HepG2 (cell line): ENCODE data around the gene OXLD1. TPM values are rescaled to one million over a fixed set of nuclear protein-coding genes. Genes with fewer than 3 reads are reported as not detected.

Experiments
- FIP1L1 ChIP-seq: fragments of 200-400 bp; formaldehyde crosslinking; IDR thresholded peaks from 2 replicates; pipeline ENCODE4 v1.6.1; 2018; ENCODE audit warnings: low read depth, mild to moderate bottlenecking, low read length, moderate library complexity, borderline replicate concordance; ENCODE audit not compliant: insufficient read depth
- FOXA3 ChIP-seq: IDR thresholded peaks from 2 replicates; pipeline ENCODE4 v1.6.1; 2016; ENCODE audit warnings: missing genetic modification reagents, missing compliant biosample characterization
- MXI1 ChIP-seq: IDR thresholded peaks from 3 replicates; pipeline ENCODE4 v1.6.1; 2012; ENCODE audit warnings: low read depth, low read length, inconsistent platforms, borderline replicate concordance
- MYC ChIP-seq: sonication (generic); formaldehyde crosslinking; IDR thresholded peaks from 2 replicates; pipeline ENCODE4 v1.9.0; 2021; ENCODE audit warnings: missing genetic modification reagents, borderline replicate concordance
- NFIB ChIP-seq: sonication (generic); formaldehyde crosslinking; IDR thresholded peaks from 2 replicates; pipeline ENCODE4 v1.9.0; 2021; ENCODE audit warnings: missing genetic modification reagents, mild to moderate bottlenecking, borderline replicate concordance
- PPARG ChIP-seq: conservative IDR thresholded peaks from 2 replicates; pipeline ENCODE4 v1.6.1; 2016; ENCODE audit warnings: missing biosample characterization, missing genetic modification reagents
- RORA ChIP-seq: sonication (generic); formaldehyde crosslinking; IDR thresholded peaks from 2 replicates; pipeline ENCODE4 v1.5.0; 2020; ENCODE audit warnings: mild to moderate bottlenecking, missing genetic modification reagents, moderate library complexity
- SIX1 ChIP-seq: sonication (generic); formaldehyde crosslinking; IDR thresholded peaks from 2 replicates; pipeline ENCODE4 v1.4.0; 2020; ENCODE audit warnings: missing genetic modification reagents, borderline replicate concordance
- SRY ChIP-seq: sonication (generic); formaldehyde crosslinking; IDR thresholded peaks from 2 replicates; pipeline ENCODE4 v1.8.0; 2022; ENCODE audit warnings: mild to moderate bottlenecking, missing genetic modification reagents
- TCF7 ChIP-seq: sonication (generic); IDR thresholded peaks from 2 replicates; pipeline ENCODE4 v1.6.1; 2016; ENCODE audit warnings: antibody characterized with exemption, low read depth
- YEATS2 ChIP-seq: sonication (generic); formaldehyde crosslinking; IDR thresholded peaks from 2 replicates; pipeline ENCODE4 v1.4.0; 2020; ENCODE audit warnings: missing genetic modification reagents, borderline replicate concordance
- ZBTB8A ChIP-seq: sonication (generic); formaldehyde crosslinking; IDR thresholded peaks from 2 replicates; pipeline ENCODE4 v1.4.0; 2020; ENCODE audit warnings: mild to moderate bottlenecking, low read depth, missing genetic modification reagents, borderline replicate concordance
- ZNF12 ChIP-seq: sonication (generic); formaldehyde crosslinking; IDR thresholded peaks from 2 replicates; pipeline ENCODE4 v1.5.0; 2020; ENCODE audit warnings: missing genetic modification reagents
- ZNF263 ChIP-seq: sonication (generic); formaldehyde crosslinking; IDR thresholded peaks from 2 replicates; pipeline ENCODE4 v1.4.0; 2020; ENCODE audit warnings: missing genetic modification reagents
- ZNF430 ChIP-seq: sonication (generic); formaldehyde crosslinking; IDR thresholded peaks from 2 replicates; pipeline ENCODE4 v1.9.0; 2021; ENCODE audit warnings: mild to moderate bottlenecking, missing genetic modification reagents
- polyA plus RNA-seq, 8 experiments: library from polyadenylated mRNA; depleted of rRNA in 3 of 8; stranded (reverse) in 7 of 8; unstranded in 1 of 8; fragments of >200 nt; fragmentation: Illumina TruSeq in 4 of 8; extraction: Trizol in 4 of 8; gene quantifications; 2 replicates each; pipeline versions ENCODE4 v1.2.1 to v1.2.3, GENCODE V29; 2011 to 2016; ENCODE audit warnings: low read depth in 4 of 8, missing spikeins in 1 of 8, mixed read lengths in 1 of 8; ENCODE audit not compliant: insufficient read depth in 1 of 8
- total RNA-seq, 5 experiments: library from RNA; depleted of rRNA; stranded (reverse); fragments of >200 nt; fragmentation: Illumina TruSeq; extraction: Trizol; gene quantifications; 2 replicates each; pipeline ENCODE4 v1.2.3, GENCODE V29; 2016; ENCODE audit warnings: low read depth in 1 of 5
- TF ChIP-seq, protein P1 (sequence below): sonication (generic); formaldehyde crosslinking; IDR thresholded peaks from 2 replicates; pipeline ENCODE4 v1.4.0; 2020; ENCODE audit warnings: mild to moderate bottlenecking, low read depth, missing genetic modification reagents
- TF ChIP-seq, protein P2 (sequence below): sonication (generic); formaldehyde crosslinking; conservative IDR thresholded peaks from 2 replicates; pipeline ENCODE4 v1.4.0; 2020; ENCODE audit warnings: mild to moderate bottlenecking, missing genetic modification reagents, moderate library complexity
- TF ChIP-seq, protein P3 (sequence below): sonication (generic); formaldehyde crosslinking; IDR thresholded peaks from 2 replicates; pipeline ENCODE4 v1.9.0; 2022; ENCODE audit warnings: missing genetic modification reagents, mild to moderate bottlenecking, borderline replicate concordance
- TF ChIP-seq, protein P4 (sequence below): sonication (generic); formaldehyde crosslinking; IDR thresholded peaks from 2 replicates; pipeline ENCODE4 v1.4.0; 2020; ENCODE audit warnings: missing genetic modification reagents
- TF ChIP-seq, protein P5 (sequence below): IDR thresholded peaks from 2 replicates; pipeline ENCODE4 v1.6.1; 2018; ENCODE audit warnings: missing genetic modification reagents, mild to moderate bottlenecking, missing compliant biosample characterization

The OXLD1 gene
- total and polyA plus RNA-seq, 2 of the 13 experiments (the other 11 are each of a cell fraction or from before 2014, with no cell fraction given) = 27.1 to 37.5 TPM

DNA sequence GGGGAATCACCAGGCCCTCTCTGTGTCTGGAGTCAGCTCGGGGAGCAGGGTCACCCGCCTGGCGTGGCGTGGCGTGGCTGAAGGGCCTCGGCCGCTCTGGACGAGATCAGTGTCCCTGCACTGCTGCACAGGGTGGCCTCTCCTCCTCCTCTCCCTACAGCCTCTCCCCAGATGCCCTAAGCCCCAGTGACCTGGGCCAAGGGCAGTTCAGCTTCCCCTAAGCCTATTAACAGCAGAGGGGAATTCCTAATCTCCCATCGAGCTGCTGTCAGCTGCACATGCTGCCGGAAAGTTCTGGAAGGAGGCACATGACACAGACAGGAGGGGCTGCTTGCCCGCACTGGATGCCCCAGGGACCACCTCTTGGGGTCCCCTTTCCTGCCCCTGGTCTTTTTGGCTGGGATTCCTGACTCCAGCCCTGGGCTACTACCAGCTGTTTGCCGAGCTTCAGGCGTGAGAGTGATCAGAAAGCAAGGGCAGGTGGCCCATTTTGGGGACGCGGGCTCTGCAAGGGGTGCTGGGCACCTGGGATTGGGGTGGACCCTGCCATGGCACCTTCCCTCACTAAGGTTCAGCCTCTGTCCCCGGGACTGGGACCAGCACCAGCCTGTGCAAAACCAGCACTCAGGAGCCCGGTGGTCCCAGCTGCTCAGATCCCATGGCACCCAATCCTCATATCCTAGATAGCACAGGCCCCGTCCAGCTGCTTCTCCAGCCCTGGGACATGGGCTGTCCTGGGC lies 10.9 kb downstream of the OXLD1 start (continued):
- peak; percentile 99 for TF ChIP-seq PPARG (CRISPR knock-in tag)
- peak; percentile 51; the same call in 1 of the 2 replicates for TF ChIP-seq YEATS2 (CRISPR knock-in tag)
- TF ChIP-seq ZBTB8A (CRISPR knock-in tag) = no peak
- TF ChIP-seq FIP1L1 = no peak
- TF ChIP-seq NFIB (CRISPR knock-in tag) = no peak
- TF ChIP-seq, protein P1, sequence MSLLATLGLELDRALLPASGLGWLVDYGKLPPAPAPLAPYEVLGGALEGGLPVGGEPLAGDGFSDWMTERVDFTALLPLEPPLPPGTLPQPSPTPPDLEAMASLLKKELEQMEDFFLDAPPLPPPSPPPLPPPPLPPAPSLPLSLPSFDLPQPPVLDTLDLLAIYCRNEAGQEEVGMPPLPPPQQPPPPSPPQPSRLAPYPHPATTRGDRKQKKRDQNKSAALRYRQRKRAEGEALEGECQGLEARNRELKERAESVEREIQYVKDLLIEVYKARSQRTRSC (CRISPR knock-in tag) = 0 out of 2 replicates have a peak, but pooled peaks have one; percentile 42
- peak; percentile 51; the same call in 1 of the 2 replicates for TF ChIP-seq SRY (CRISPR knock-in tag)
- TF ChIP-seq, protein P2, sequence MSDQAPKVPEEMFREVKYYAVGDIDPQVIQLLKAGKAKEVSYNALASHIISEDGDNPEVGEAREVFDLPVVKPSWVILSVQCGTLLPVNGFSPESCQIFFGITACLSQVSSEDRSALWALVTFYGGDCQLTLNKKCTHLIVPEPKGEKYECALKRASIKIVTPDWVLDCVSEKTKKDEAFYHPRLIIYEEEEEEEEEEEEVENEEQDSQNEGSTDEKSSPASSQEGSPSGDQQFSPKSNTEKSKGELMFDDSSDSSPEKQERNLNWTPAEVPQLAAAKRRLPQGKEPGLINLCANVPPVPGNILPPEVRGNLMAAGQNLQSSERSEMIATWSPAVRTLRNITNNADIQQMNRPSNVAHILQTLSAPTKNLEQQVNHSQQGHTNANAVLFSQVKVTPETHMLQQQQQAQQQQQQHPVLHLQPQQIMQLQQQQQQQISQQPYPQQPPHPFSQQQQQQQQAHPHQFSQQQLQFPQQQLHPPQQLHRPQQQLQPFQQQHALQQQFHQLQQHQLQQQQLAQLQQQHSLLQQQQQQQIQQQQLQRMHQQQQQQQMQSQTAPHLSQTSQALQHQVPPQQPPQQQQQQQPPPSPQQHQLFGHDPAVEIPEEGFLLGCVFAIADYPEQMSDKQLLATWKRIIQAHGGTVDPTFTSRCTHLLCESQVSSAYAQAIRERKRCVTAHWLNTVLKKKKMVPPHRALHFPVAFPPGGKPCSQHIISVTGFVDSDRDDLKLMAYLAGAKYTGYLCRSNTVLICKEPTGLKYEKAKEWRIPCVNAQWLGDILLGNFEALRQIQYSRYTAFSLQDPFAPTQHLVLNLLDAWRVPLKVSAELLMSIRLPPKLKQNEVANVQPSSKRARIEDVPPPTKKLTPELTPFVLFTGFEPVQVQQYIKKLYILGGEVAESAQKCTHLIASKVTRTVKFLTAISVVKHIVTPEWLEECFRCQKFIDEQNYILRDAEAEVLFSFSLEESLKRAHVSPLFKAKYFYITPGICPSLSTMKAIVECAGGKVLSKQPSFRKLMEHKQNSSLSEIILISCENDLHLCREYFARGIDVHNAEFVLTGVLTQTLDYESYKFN (CRISPR knock-in tag) = peak; percentile 48; the same call in 1 of the 2 replicates
- 0 out of 2 replicates have a peak, but pooled peaks have one; percentile 61 for TF ChIP-seq ZNF430 (CRISPR knock-in tag)
- no peak for TF ChIP-seq ZNF12 (CRISPR knock-in tag)
- no peak for TF ChIP-seq RORA
- TF ChIP-seq MXI1 = no peak
- TF ChIP-seq SIX1 = no peak
- TF ChIP-seq TCF7 = no peak
- TF ChIP-seq ZNF263 = 0 out of 2 replicates have a peak, but pooled peaks have one; percentile 14
- TF ChIP-seq, protein P3, sequence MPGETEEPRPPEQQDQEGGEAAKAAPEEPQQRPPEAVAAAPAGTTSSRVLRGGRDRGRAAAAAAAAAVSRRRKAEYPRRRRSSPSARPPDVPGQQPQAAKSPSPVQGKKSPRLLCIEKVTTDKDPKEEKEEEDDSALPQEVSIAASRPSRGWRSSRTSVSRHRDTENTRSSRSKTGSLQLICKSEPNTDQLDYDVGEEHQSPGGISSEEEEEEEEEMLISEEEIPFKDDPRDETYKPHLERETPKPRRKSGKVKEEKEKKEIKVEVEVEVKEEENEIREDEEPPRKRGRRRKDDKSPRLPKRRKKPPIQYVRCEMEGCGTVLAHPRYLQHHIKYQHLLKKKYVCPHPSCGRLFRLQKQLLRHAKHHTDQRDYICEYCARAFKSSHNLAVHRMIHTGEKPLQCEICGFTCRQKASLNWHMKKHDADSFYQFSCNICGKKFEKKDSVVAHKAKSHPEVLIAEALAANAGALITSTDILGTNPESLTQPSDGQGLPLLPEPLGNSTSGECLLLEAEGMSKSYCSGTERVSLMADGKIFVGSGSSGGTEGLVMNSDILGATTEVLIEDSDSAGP (CRISPR knock-in tag) = peak; percentile 50; the same call in 1 of the 2 replicates
- 0 out of 2 replicates have a peak, but pooled peaks have one; percentile 10 for TF ChIP-seq MYC (CRISPR knock-in tag)
- TF ChIP-seq, protein P4, sequence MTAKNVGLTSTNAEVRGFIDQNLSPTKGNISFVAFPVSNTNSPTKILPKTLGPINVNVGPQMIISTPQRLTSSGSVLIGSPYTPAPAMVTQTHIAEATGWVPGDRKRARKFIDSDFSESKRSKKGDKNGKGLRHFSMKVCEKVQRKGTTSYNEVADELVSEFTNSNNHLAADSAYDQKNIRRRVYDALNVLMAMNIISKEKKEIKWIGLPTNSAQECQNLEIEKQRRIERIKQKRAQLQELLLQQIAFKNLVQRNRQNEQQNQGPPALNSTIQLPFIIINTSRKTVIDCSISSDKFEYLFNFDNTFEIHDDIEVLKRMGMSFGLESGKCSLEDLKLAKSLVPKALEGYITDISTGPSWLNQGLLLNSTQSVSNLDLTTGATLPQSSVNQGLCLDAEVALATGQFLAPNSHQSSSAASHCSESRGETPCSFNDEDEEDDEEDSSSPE = peak; percentile 74
- 0 out of 2 replicates have a peak, but pooled peaks have one; percentile 15 for TF ChIP-seq FOXA3 (CRISPR knock-in tag)
- TF ChIP-seq, protein P5, sequence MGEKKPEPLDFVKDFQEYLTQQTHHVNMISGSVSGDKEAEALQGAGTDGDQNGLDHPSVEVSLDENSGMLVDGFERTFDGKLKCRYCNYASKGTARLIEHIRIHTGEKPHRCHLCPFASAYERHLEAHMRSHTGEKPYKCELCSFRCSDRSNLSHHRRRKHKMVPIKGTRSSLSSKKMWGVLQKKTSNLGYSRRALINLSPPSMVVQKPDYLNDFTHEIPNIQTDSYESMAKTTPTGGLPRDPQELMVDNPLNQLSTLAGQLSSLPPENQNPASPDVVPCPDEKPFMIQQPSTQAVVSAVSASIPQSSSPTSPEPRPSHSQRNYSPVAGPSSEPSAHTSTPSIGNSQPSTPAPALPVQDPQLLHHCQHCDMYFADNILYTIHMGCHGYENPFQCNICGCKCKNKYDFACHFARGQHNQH = peak; percentile 53; the same call in 1 of the 2 replicates
